ES-I3 (cell line): Measurements from ENCODE around the gene MED25.

Experiments used
- H3K36me3 ChIP-seq: 2 replicates; pipeline ENCODE4 v1.6.1; 2013; ENCODE audit warnings: mild to moderate bottlenecking, low read length, control low read depth, moderate library complexity; ENCODE audit not compliant: insufficient read depth
- H3K4me1 ChIP-seq: 2 replicates; pipeline ENCODE4 v1.6.1; 2013; ENCODE audit warnings: mild to moderate bottlenecking, control low read depth, low read length; ENCODE audit not compliant: insufficient read depth
- H3K9ac ChIP-seq: 2 replicates; pipeline ENCODE4 v1.6.1; 2013; ENCODE audit warnings: low read depth, mild to moderate bottlenecking, low read length, moderate library complexity
- H3K9me3 ChIP-seq: 2 replicates; pipeline ENCODE4 v1.6.1; 2013; ENCODE audit warnings: mild to moderate bottlenecking, low read length, moderate library complexity; ENCODE audit not compliant: control insufficient read depth, insufficient read depth

MED25 gene

DNA sequence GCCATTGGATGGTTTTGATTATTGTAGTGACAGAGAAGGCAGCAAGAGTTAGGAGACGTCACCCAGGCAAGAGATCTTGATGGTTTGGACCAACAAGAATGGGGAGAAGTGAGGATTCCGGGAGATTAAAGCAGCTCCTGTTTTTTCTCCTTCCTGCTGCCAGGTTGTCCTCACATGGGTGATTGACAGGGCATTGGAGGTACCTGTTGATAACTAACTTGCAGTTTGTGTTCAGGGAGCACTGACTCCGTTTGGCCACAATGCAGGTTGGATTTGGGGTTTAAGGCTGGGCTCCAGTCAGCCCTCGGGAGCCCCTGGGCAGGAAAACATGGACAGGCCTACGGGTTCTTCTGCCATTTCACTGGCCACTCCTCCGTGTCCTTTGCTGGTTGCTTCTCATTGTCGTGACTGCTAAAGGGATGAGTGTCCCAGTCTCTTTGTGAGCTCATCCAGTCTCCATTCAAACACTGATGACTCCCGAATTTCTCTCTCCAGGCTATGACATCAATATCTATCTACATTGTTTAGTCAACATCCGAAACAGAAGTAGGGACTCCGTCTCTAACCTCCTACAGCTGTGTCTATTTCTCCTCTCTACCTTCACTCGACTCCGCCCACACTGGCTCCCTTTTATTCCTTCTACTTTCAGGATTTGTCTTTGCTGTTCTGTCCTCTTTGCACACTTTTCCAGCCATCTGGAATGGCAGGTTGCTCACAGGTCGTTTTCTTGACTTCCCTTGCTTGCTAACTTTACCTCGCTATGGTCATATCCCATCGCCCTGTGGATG lies 31.5 kb downstream of the MED25 start:
- Histone ChIP-seq H3K4me1 (0 out of 2 replicates have a peak, but pooled peaks cover 7% of the 10 kb centered on the region), H3K9ac (peak overlapping the region; percentile 80; the same call in 1 of the 2 replicates), H3K36me3 (no peaks in the 10 kb centered on the region), H3K9me3 (no peaks in the 10 kb centered on the region)

DNA sequence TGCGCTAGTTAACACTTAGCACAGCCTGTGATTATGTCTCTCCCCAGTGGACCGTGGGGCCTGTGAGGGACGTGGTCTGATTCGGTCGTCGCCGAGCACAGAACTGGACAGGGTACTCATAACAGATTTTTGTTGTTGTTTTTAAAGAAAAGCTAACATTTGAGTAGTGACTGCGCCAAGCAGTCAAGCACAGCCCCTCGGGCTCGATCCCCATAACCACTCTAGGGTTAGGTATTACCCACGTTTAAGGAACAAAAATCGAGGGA lies 32.1 kb downstream of the MED25 start:
- H3K4me1 ChIP-seq = 0 out of 2 replicates have a peak, but pooled peaks cover 7% of the 10 kb centered on the region
- H3K9me3 ChIP-seq = no peaks in the 10 kb centered on the region
- peak overlapping the region; percentile 80 for H3K9ac ChIP-seq
- H3K36me3 ChIP-seq = no peaks in the 10 kb centered on the region

DNA sequence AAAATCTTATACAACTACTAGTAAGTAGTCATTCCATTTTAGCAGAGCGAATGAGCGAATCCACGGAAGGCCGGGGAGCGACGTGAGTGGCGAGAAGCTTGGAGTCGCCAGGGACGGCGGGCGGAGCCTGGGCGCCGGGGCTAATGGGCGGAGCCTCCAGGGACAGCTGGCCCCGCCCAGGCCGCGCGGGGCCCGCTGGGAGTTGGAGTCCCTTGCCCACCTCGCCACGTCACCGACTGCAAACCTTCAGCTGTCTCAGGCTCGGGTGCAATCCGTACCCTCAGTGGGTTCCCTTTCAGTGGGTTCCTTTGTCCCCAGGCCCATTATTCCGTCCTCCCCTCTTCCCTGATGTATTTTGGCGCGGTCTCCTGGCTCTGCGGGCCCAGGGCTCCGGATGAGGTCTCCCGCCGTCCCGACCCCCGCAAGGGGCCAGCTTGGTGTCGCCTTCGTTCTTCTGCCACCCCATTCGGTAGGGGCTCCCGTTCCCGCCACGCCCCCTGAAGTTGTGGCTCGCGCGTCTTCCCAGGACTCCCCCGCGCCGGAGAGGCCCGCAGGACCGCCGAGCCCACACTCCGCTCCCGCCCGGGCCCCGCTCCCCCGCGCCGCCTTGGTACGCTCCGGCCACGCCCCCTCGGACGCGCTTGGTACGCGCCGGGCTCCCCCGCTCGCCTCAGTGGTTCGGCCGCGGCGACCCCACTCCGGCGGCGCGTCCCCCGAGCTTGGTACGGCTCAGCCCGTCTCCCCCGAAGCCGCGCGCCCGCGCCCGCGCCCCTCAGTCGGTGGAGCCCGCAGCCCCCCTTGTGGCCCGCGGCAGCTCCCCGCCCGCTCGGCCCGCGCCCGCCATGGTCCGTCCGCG lies 32.6 kb downstream of the MED25 start, which contains the start of gene PTOV1:
Gene PTOV1, plus strand, starts transcription at position 673 of the 856 bp plus-strand sequence.
- Histone ChIP-seq H3K36me3 (no peaks in the 10 kb centered on the region), H3K4me1 (0 out of 2 replicates have a peak, but pooled peaks cover 7% of the 10 kb centered on the region), H3K9ac (peak within 1 kb of the TSS; percentile 80), H3K9me3 (no peaks in the 10 kb centered on the region)

DNA sequence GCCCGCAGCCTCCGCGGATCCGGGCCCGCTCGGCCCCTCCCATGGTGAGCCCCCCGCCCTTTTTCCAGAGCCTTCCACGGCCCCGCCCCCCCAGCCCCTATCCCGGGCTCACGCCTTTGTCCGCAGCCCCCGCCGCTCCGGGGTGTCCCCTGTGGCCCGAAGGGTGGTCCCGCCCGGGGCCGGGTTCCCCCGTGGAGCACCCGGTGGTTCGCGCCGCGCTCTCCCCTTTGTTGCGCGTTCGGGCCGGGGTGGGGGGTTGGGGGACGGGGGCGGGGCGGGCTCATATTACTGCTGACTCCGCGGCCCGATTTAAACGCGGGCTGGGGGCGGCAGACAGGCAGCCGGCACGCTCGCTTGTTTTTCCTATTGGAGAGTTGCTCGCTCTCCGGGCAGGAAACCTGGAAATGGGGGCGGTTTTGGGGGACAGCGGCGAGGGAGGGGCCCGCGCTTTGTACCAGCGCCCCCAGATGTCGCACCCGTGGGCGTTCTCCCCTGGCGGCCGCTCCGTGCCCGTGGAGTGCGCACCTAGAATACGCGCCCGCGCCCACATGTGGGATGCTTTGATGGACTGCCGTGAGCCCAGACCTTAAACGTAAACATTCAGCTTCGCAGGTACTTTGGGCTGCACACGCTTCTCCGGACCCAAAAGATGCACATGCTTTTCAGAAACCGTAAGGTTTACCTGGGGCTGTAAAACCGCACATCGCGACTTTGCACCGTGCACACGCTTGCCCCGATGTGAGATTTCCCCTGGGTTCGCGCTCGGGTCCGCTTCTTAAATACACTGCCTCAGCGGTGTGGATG lies 33.6 kb downstream of the MED25 start:
- Histone ChIP-seq H3K4me1 (0 out of 2 replicates have a peak, but pooled peaks cover 7% of the 10 kb centered on the region), H3K36me3 (no peaks in the 10 kb centered on the region), H3K9me3 (no peaks in the 10 kb centered on the region), H3K9ac (peak overlapping the region; percentile 80)

DNA sequence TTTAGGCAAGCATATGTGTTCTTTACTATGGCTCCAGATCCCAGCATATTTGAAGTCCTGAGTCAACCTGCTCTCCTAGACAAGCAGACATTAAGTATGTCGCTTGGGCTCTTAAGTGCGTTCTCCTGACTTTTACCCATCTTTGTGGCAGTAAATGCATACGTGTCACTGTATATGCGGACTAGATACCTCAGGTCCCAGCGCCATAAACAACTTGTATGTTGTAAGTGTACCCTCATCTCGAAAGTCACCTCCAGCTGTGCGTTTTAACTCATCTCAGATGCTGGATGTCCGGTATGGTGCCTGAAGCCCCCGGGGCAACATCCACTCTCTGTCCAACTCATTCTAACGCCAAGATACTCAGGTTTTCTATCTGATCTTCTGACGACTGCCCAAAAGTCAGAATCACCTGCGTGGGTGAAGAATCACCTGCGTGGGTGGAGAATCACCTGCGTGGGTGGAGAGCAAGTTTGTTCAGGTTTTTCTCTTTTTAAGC lies 34.6 kb downstream of the MED25 start:
- Histone ChIP-seq H3K9ac (0 out of 2 replicates have a peak overlapping the region, but pooled peaks have one; percentile 71), H3K36me3 (no peaks in the 10 kb centered on the region), H3K4me1 (0 out of 2 replicates have a peak, but pooled peaks cover 7% of the 10 kb centered on the region), H3K9me3 (no peaks in the 10 kb centered on the region)

DNA sequence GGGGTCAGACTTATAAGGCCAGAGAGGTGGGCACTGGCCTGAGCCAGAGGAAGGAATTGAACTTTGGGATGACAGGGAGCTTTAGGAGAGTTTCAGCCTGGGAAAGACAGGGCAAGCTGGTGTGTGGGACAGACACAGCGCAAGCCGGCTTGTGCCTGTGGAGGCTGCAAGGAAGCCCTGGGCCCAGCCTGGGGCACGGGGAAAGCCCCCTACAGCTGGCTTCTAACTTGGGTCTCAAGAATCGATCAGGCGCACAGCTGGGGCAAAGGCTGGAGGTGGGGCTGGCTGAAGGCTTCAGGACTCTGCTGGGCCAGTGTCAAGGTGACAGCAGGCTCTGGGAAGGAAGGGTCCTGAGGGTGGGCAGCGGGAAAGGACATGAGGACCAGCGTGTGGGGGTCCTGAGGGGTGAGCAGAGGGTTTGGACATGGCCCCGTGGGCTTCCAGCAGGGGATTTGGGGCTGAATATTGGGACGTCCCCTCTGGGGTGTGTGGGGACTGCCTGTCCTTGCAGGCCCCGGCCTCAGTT lies 35.8 kb downstream of the MED25 start:
- H3K9me3 ChIP-seq = no peaks in the 10 kb centered on the region
- H3K36me3 ChIP-seq = no peaks in the 10 kb centered on the region
- no peak overlapping the region for H3K9ac ChIP-seq
- 0 out of 2 replicates have a peak, but pooled peaks cover 7% of the 10 kb centered on the region for H3K4me1 ChIP-seq

DNA sequence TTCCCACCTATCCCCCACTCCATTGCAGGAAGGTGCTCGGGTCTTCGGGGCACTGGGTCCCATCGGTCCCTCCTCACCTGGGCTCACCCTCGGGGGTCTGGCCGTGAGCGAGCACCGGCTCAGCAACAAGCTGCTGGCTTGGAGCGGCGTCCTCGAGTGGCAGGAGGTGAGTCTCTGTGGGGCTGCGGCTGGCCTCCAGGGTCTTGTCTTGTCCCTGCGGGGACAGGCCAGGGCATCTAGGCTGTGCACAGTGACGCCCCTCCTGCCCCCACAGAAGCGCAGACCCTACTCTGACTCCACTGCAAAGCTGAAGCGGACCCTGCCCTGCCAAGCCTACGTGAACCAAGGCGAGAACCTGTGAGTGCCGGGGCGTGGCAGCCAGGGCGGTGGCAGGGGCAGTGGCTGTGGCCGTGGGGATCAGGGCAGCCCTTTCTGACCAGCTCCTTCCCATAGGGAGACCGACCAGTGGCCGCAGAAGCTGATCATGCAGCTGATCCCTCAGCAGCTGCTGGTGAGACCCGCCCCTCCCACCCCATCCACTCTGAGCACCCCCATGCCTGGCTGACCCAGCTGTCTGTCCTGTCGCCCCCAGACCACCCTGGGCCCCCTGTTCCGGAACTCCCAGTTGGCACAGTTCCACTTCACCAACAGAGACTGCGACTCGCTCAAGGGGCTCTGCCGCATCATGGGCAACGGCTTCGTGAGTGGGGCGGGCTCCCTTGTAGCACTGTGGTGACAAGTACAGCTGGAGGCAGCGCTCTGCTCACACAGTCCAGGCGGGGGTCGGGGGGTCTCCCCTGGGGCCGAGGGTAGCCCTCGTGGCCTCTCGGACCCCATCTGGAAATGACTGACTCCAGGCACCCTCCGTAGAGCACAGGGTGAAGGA lies 36.5 kb downstream of the MED25 start:
- Histone ChIP-seq H3K36me3 (no peaks in the 10 kb centered on the region), H3K4me1 (0 out of 2 replicates have a peak, but pooled peaks cover 7% of the 10 kb centered on the region), H3K9me3 (no peaks in the 10 kb centered on the region), H3K9ac (no peak overlapping the region)

DNA sequence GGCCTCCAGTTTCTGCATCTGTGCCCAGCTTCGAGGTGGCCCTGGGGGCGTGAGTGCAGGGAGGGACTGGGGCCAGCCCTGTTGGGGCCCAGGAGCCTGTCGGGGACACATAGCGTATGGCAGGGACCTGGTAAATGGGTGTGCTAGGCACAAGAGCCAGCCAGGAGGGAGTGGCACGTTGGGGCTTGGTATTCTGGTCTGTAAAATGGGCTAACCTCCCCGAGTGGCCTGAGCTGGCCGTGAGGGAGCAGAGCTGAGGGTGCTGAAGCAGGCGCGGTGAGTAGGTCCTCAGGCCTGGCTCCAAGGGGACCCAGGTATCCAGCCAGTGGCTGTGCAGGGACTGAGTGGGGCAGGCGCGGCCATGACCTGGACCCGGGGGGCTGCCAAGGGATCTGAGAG lies 37.2 kb downstream of the MED25 start:
- H3K4me1 ChIP-seq = peaks cover 3% of the 10 kb centered on the region; the same call in 1 of the 2 replicates
- peaks cover 2% of the 10 kb centered on the region; the same call in 1 of the 2 replicates for H3K36me3 ChIP-seq
- H3K9me3 ChIP-seq = no peaks in the 10 kb centered on the region
- no peak overlapping the region for H3K9ac ChIP-seq

DNA sequence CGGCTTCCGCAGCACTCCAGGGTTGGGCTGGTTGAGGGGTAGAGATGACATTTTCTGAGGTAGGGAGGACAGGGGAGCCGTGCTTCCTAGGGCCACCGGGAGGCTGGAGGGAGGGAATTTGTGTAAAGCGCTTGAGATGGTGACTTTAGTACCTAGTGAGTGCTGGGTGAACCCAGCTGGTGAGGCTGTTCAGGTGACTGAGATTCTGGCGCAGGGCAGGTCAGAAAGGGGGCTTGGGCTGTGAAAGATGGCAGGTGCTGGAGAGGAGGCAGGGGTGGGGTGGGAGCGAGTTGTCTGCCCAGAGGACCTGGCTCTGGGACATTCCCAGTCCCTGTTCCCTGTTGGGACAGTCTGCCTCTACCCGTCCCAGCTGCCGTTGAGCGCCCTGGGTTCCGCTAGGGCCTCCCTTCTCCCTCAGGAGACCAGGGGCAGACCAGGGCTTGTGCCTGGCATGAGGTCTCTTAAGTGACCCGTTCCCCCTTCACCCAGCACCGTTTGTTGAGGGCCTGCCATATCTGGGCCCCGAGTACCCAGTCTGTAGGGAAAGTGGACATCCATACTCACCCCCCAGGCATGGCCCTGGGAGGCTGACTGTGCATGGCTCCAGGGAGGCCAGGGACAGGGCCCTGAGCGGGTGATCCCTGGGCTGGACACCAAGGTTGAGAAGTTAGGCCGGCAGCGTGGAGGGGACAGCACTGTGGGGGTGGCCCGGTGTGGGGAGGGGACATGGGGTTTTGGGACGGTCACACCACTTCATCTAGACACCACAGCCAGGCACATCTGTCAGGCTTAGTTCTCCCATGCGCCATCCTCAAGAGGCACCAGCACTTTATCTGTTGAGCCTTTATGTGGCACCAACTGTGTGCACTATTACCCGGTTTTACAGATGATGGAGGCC lies 37.8 kb downstream of the MED25 start:
- no peak overlapping the region for H3K9ac ChIP-seq
- peaks cover 2% of the 10 kb centered on the region; the same call in 1 of the 2 replicates for H3K36me3 ChIP-seq
- peaks cover 3% of the 10 kb centered on the region; the same call in 1 of the 2 replicates for H3K4me1 ChIP-seq
- no peaks in the 10 kb centered on the region for H3K9me3 ChIP-seq

DNA sequence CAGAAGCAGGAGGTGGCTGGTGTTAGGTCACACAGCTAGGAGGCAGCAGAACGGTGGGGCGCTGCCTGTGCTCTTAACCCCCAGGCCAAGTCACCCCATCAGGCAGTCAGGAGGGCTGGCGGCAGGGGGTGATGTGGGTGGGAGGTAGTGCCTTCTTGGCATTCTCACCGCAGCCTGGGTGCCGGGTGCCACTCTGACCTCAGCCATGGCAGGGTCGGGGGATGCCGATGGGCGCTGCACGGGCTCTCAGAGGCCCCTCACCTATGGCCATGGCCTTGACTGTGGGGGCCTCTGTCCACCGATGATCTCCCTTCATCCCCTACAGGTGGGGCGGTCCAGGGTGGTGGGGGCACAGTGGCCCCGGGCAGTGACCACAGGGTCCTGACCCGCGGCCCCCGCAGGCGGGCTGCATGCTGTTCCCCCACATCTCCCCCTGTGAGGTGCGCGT lies 38.5 kb downstream of the MED25 start:
- peaks cover 2% of the 10 kb centered on the region; the same call in 1 of the 2 replicates for H3K36me3 ChIP-seq
- peaks cover 3% of the 10 kb centered on the region; the same call in 1 of the 2 replicates for H3K4me1 ChIP-seq
- no peak overlapping the region for H3K9ac ChIP-seq
- H3K9me3 ChIP-seq = no peaks in the 10 kb centered on the region

DNA sequence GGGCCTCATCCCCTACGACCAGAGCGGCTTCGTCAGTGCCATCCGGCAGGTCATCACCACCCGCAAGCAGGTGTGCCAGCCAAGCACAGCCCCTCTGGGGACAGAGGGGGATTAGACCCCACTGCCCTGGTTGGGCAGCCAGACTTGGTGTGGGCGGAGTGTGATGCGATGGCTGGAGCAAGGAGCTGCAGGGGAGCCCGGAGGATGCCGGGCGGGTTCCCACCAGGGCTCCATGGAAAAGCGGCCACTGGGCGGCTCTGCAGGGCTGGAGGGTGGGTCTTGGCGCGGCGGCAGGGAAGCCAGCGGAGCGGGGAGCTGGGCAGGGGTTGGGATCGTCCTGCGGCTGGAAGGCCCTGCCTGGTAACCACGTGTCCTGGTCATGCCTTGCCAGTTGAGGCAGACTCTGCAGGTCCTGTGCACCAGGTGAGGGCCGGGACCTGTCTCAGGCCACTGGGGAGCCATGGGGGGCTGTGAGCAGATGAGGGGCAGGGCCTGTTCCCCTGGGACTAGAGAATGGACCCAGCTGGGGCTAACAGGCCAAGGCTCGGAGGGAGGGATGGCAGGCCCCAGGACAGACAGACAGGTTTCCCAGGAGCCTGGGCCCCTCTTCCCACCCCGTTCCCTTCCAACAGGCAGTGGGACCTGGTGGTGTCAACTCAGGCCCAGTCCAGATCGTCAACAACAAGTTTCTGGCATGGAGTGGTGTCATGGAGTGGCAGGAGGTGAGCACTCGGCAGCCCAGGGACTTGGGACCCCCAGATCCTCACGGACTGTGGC lies 39.2 kb downstream of the MED25 start:
- peaks cover 2% of the 10 kb centered on the region; the same call in 1 of the 2 replicates for H3K36me3 ChIP-seq
- no peak overlapping the region for H3K9ac ChIP-seq
- H3K4me1 ChIP-seq = peaks cover 2% of the 10 kb centered on the region; the same call in 1 of the 2 replicates

DNA sequence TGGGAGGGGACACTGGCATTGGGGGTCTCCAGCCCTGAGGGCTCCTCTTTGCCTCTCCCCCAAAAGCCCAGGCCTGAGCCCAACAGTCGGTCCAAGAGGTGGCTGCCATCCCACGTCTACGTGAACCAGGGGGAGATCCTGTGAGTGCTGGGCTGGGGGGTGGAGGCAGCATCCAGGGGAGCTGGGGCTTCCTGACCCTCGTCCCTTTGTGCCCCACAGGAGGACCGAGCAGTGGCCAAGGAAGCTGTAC lies 39.7 kb downstream of the MED25 start:
- Histone ChIP-seq H3K4me1 (no peaks in the 10 kb centered on the region; the same call in 1 of the 2 replicates), H3K36me3 (peaks cover 2% of the 10 kb centered on the region; the same call in 1 of the 2 replicates), H3K9ac (no peak overlapping the region), H3K9me3 (no peaks in the 10 kb centered on the region)

More for the DNA sequence above, 39.2 kb downstream of the MED25 start:
- no peaks in the 10 kb centered on the region for H3K9me3 ChIP-seq
